Measurements from ENCODE around the gene UBR2. TPM values are rescaled to one million over a fixed set of nuclear protein-coding genes. Genes with fewer than 3 reads are reported as not detected.
A peak's percentile ranks its signal among the peaks of the same experiment; 100 is the strongest.

UBR2 gene
- total and polyA plus RNA-seq, 2 donors (not counting 1 experiment from before 2014, with no cell fraction given), result 17.9 to 34.7 TPM

DNA sequence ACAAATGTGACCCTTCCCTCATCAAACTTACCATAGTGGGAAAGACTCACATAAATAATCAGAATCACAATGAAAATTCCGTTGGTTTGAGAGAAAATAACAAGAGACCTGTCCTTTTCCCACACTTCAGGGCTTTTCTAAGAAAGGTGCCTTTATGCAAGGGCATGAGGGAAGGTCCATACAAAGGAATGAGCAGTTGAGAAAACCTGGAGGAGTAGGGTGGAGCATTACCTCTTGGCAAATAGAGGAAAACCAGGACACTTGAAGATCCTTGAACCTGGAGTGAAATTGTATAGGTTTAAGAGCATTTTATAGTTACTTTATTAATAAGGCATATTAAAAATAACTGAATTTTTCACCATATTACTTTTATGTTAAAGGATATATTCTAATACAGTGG lies 54.3 kb downstream of the UBR2 start:
- Histone ChIP-seq H3K36me3 (ENCODE audit: control insufficient read depth, insufficient read depth, low read length) (no peaks in the 10 kb centered on the region), H3K27ac (ENCODE audit: insufficient read depth, low read length) (peak overlapping the region; percentile 42), H3K9me3 (ENCODE audit: control insufficient read depth, insufficient read depth, low read depth, low read length) (no peaks in the 10 kb centered on the region), H3K27me3 (ENCODE audit: control insufficient read depth, insufficient read depth, low read length) (no peaks in the 10 kb centered on the region), H3K4me2 (ENCODE audit: extremely low read depth, insufficient read depth, low read length) (no peak overlapping the region), H2AFZ (ENCODE audit: low read length) (no peak overlapping the region), H4K20me1 (ENCODE audit: control insufficient read depth, extremely low read depth, insufficient read depth, low read length) (no peaks in the 10 kb centered on the region), H3K4me1 (ENCODE audit: control insufficient read depth, extremely low read depth, insufficient read depth, low read length) (no peaks in the 10 kb centered on the region), H3K79me2 (ENCODE audit: control insufficient read depth, insufficient read depth, low read length) (no peaks in the 10 kb centered on the region), H3K9ac (ENCODE audit: insufficient read depth, low read length) (no peak overlapping the region), H3K4me3 (replicated peaks in 1 of 4; ENCODE audit: control extremely low read depth in 1 of 4, insufficient read depth in 1 of 4, low read depth in 3 of 4, low read length in 4 of 4) (no peak overlapping the region)
- TF ChIP-seq EZH2 (IDR thresholded peaks at IDR 0.05; ENCODE audit: low read length, missing control alignments), result no peak
- TF ChIP-seq, protein P1, sequence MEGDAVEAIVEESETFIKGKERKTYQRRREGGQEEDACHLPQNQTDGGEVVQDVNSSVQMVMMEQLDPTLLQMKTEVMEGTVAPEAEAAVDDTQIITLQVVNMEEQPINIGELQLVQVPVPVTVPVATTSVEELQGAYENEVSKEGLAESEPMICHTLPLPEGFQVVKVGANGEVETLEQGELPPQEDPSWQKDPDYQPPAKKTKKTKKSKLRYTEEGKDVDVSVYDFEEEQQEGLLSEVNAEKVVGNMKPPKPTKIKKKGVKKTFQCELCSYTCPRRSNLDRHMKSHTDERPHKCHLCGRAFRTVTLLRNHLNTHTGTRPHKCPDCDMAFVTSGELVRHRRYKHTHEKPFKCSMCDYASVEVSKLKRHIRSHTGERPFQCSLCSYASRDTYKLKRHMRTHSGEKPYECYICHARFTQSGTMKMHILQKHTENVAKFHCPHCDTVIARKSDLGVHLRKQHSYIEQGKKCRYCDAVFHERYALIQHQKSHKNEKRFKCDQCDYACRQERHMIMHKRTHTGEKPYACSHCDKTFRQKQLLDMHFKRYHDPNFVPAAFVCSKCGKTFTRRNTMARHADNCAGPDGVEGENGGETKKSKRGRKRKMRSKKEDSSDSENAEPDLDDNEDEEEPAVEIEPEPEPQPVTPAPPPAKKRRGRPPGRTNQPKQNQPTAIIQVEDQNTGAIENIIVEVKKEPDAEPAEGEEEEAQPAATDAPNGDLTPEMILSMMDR (conservative IDR thresholded peaks at IDR 0.05 in 1 of 2, IDR thresholded peaks at IDR 0.05 in 1 of 2; ENCODE audit: low read depth in 1 of 2, low read length in 2 of 2), result no peak
- no peak for DNase-seq (ENCODE audit: low read depth in 2 of 2)

DNA sequence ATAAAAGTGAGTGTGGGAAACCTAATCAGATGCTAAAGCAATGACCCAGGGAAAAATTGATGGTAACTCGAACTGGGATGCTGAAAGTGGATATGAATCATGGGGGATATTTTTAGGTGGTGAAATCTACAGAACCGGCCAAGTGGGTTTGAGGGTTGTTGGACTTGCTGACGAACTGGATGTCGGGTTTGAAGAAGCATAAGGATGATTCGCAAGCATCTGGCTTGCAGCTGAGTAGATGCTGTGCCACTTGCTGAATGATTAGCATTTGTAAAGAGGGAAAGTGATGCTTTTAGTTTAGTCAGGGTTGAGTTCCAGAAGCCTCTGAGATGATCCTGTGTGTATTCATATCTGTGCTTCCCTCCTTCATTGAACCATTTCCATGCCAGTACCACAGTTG lies 54.9 kb downstream of the UBR2 start:
- H3K27me3 ChIP-seq (ENCODE audit: control insufficient read depth, insufficient read depth, low read length), result no peaks in the 10 kb centered on the region
- H3K9me3 ChIP-seq (ENCODE audit: control insufficient read depth, insufficient read depth, low read depth, low read length), result no peaks in the 10 kb centered on the region
- DNase-seq (ENCODE audit: low read depth in 2 of 2), result peak; percentile 57 to 79
- H4K20me1 ChIP-seq (ENCODE audit: control insufficient read depth, extremely low read depth, insufficient read depth, low read length), result no peaks in the 10 kb centered on the region
- no peaks in the 10 kb centered on the region for H3K36me3 ChIP-seq (ENCODE audit: control insufficient read depth, insufficient read depth, low read length)
- H3K27ac ChIP-seq (ENCODE audit: insufficient read depth, low read length), result peak overlapping the region; percentile 42
- no peak overlapping the region for H3K4me2 ChIP-seq (ENCODE audit: extremely low read depth, insufficient read depth, low read length)
- no peak overlapping the region for H3K9ac ChIP-seq (ENCODE audit: insufficient read depth, low read length)
- TF ChIP-seq EZH2 (IDR thresholded peaks at IDR 0.05; ENCODE audit: low read length, missing control alignments), result no peak
- TF ChIP-seq, protein P1 (conservative IDR thresholded peaks at IDR 0.05 in 1 of 2, IDR thresholded peaks at IDR 0.05 in 1 of 2; ENCODE audit: low read depth in 1 of 2, low read length in 2 of 2), result no peak
- no peaks in the 10 kb centered on the region for H3K4me1 ChIP-seq (ENCODE audit: control insufficient read depth, extremely low read depth, insufficient read depth, low read length)
- H3K4me3 ChIP-seq (replicated peaks in 1 of 4; ENCODE audit: control extremely low read depth in 1 of 4, insufficient read depth in 1 of 4, low read depth in 3 of 4, low read length in 4 of 4), result no peak overlapping the region
- H2AFZ ChIP-seq (ENCODE audit: low read length), result no peak overlapping the region
- no peaks in the 10 kb centered on the region for H3K79me2 ChIP-seq (ENCODE audit: control insufficient read depth, insufficient read depth, low read length)

DNA sequence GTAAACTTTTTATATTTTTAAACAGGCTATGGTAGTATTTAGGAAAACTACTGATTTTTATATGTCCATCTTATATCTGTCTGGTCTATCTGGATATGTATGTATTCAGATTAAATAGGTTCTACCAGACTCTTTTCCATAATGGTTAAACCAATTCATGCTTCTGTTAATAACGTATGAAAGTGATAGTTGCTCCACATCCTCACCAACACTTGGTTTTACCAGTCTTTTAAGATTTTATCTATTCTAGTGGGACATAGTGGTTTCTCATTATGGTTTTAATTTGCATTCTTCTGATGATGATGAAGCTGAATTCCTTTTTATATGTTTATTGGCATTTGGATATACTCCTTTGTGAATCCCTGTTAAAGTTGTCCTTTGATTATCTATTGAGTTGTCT lies 56.1 kb downstream of the UBR2 start:
- Histone ChIP-seq H3K9ac (ENCODE audit: insufficient read depth, low read length) (no peak overlapping the region), H3K4me3 (replicated peaks in 1 of 4; ENCODE audit: control extremely low read depth in 1 of 4, insufficient read depth in 1 of 4, low read depth in 3 of 4, low read length in 4 of 4) (no peak overlapping the region), H3K36me3 (ENCODE audit: control insufficient read depth, insufficient read depth, low read length) (no peaks in the 10 kb centered on the region), H3K27me3 (ENCODE audit: control insufficient read depth, insufficient read depth, low read length) (no peaks in the 10 kb centered on the region), H3K4me2 (ENCODE audit: extremely low read depth, insufficient read depth, low read length) (no peak overlapping the region), H2AFZ (ENCODE audit: low read length) (no peak overlapping the region), H4K20me1 (ENCODE audit: control insufficient read depth, extremely low read depth, insufficient read depth, low read length) (no peaks in the 10 kb centered on the region), H3K4me1 (ENCODE audit: control insufficient read depth, extremely low read depth, insufficient read depth, low read length) (no peaks in the 10 kb centered on the region), H3K9me3 (ENCODE audit: control insufficient read depth, insufficient read depth, low read depth, low read length) (no peaks in the 10 kb centered on the region), H3K27ac (ENCODE audit: insufficient read depth, low read length) (no peak overlapping the region), H3K79me2 (ENCODE audit: control insufficient read depth, insufficient read depth, low read length) (no peaks in the 10 kb centered on the region)
- TF ChIP-seq, protein P1 (conservative IDR thresholded peaks at IDR 0.05 in 1 of 2, IDR thresholded peaks at IDR 0.05 in 1 of 2; ENCODE audit: low read depth in 1 of 2, low read length in 2 of 2), result no peak
- no peak for TF ChIP-seq EZH2 (IDR thresholded peaks at IDR 0.05; ENCODE audit: low read length, missing control alignments)
- no peak for DNase-seq (ENCODE audit: low read depth in 2 of 2)

Measured in fibroblast of lung (primary cell).